Osteoblast (primary cell): ENCODE data around the gene LIPJ. TPM values are rescaled to one million over a fixed set of nuclear protein-coding genes. Genes with fewer than 3 reads are reported as not detected.

Experiments
- DNase-seq: peaks from one replicate; pipeline ENCODE4 v3.0.0; 2011; ENCODE audit warnings: low spot score, mixed read lengths; ENCODE audit not compliant: insufficient read length; ENCODE audit errors: missing footprints
- H2AFZ ChIP-seq: 2 replicates; pipeline ENCODE4 v1.6.0; 2011; ENCODE audit warnings: mild to moderate bottlenecking, low read length
- H3K27ac ChIP-seq: 2 replicates; pipeline ENCODE4 v1.5.1; 2011; ENCODE audit warnings: mild to moderate bottlenecking, low read depth, low read length, moderate library complexity
- H3K27me3 ChIP-seq: 2 replicates; pipeline ENCODE4 v1.6.0; 2012; ENCODE audit warnings: mild to moderate bottlenecking, control low read depth, inconsistent platforms, low read length, moderate library complexity; ENCODE audit not compliant: insufficient read depth
- H3K36me3 ChIP-seq: 2 replicates; pipeline ENCODE4 v1.5.1; 2011; ENCODE audit warnings: mild to moderate bottlenecking, low read length, control low read depth, moderate library complexity; ENCODE audit not compliant: insufficient read depth
- H3K4me1 ChIP-seq: 2 replicates; pipeline ENCODE4 v1.5.1; 2011; ENCODE audit warnings: mild to moderate bottlenecking, low read length, control low read depth, moderate library complexity; ENCODE audit not compliant: insufficient read depth
- H3K4me2 ChIP-seq: 2 replicates; pipeline ENCODE4 v1.6.0; 2011; ENCODE audit warnings: mild to moderate bottlenecking, low read length; ENCODE audit not compliant: insufficient read depth
- H3K4me3 ChIP-seq: fragments of 200-600 bp; sonication (generic); 3 replicates; pipeline ENCODE4 v1.5.1; 2012; ENCODE audit warnings: mild to moderate bottlenecking, low read length, inconsistent platforms; ENCODE audit not compliant: insufficient read depth
- H3K79me2 ChIP-seq: 2 replicates; pipeline ENCODE4 v1.6.0; 2012; ENCODE audit warnings: mild to moderate bottlenecking, low read length, control low read depth, inconsistent platforms; ENCODE audit not compliant: insufficient read depth
- H3K9me3 ChIP-seq: 2 replicates; pipeline ENCODE4 v1.5.1; 2011; ENCODE audit warnings: low read depth, low read length, control low read depth
- H4K20me1 ChIP-seq: 2 replicates; pipeline ENCODE4 v1.6.0; 2012; ENCODE audit warnings: mild to moderate bottlenecking, low read length, control low read depth; ENCODE audit not compliant: insufficient read depth
- CTCF ChIP-seq: IDR thresholded peaks from 2 replicates; pipeline ENCODE4 v1.5.1; 2011; ENCODE audit warnings: mild to moderate bottlenecking, low read depth, low read length, moderate library complexity; ENCODE audit errors: extremely low read depth
- total RNA-seq: library from RNA; depleted of rRNA; stranded (reverse); fragments of >200 nt; gene quantifications from 2 replicates; pipeline ENCODE4 v1.2.3, GENCODE V29; 2012

Gene LIPJ
- total RNA-seq, 1 donor, result under 0.01 TPM

DNA sequence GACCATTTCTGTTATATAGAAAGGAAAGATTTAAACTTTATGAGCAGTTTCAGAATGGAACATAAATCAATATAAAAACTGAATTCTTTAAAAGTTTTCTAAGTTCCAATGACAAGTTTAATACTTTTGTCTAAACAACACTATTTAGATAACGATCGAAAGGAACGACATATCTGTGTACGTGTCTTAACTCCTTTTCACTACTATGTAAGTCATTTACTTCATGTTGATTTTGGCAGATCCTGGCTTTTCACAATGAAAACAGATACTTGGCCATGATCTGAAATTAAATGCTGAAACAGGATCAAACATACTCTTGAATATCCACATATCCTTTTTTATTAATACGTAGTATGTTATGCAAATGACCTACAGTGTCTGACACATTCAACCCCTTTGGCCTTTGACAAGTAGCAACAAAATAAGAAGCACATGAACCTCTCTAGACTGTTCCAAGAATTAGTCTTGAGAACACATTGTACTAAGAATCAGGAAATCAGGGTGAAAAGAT lies 45.4 kb upstream of the LIPJ start:
- H4K20me1 ChIP-seq, result no peaks in the 10 kb centered on the region
- H3K27ac ChIP-seq, result no peak overlapping the region
- no peak overlapping the region for H3K4me3 ChIP-seq
- no peaks in the 10 kb centered on the region for H3K4me1 ChIP-seq
- no peaks in the 10 kb centered on the region for H3K79me2 ChIP-seq
- no peak overlapping the region for H2AFZ ChIP-seq
- no peak for DNase-seq
- no peak for TF ChIP-seq CTCF
- no peaks in the 10 kb centered on the region for H3K9me3 ChIP-seq
- no peak overlapping the region for H3K4me2 ChIP-seq
- H3K27me3 ChIP-seq, result no peaks in the 10 kb centered on the region
- H3K36me3 ChIP-seq, result no peaks in the 10 kb centered on the region

GRCh38 chr10:88542522-88542921 lies 44.0 kb upstream of the LIPJ start:
- Histone ChIP-seq H3K79me2 (no peaks in the 10 kb centered on the region), H4K20me1 (no peaks in the 10 kb centered on the region), H3K36me3 (no peaks in the 10 kb centered on the region), H3K27ac (no peak overlapping the region), H2AFZ (no peak overlapping the region), H3K27me3 (no peaks in the 10 kb centered on the region), H3K4me2 (no peak overlapping the region), H3K9me3 (no peaks in the 10 kb centered on the region), H3K4me3 (no peak overlapping the region), H3K4me1 (no peaks in the 10 kb centered on the region)
- TF ChIP-seq CTCF, result no peak
- DNase-seq, result no peak

DNA sequence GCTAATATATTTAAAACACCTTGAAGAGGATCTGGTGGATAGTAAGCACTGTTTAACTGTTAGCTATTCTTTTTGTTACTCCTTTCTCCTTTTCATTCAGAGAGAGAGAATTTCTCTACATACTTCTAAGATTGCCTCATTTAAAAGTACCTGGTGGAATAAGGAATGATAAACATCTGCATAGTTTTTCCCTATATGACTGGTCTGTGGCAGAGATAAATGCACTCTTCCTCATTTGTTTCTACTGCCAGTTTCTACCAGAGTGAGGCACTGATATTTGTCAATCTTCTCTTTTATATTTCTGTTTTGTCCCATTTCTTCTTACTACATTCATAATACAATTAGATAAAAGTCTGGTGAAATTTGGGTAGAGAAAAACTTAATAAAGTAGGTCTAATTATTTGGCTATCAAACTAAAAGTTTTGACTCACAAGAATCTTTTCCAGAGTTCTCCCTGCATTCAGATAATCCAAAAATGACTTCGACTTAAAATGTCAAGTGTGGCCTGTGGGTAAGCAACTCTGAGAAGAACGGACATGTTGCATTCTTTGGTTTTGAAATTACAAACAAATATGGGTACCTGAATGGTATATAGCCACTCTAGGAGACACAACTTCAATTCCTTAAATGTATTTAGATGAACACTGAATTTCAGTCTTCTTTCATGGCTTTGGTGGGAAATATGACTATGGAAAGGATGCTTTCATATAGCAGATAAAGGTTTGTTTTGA lies 42.3 kb upstream of the LIPJ start:
- TF ChIP-seq CTCF, result no peak
- Histone ChIP-seq H4K20me1 (no peaks in the 10 kb centered on the region), H3K27me3 (no peaks in the 10 kb centered on the region), H3K4me1 (no peaks in the 10 kb centered on the region), H3K36me3 (no peaks in the 10 kb centered on the region), H3K9me3 (no peaks in the 10 kb centered on the region), H2AFZ (no peak overlapping the region), H3K4me2 (no peak overlapping the region), H3K79me2 (no peaks in the 10 kb centered on the region), H3K27ac (no peak overlapping the region), H3K4me3 (no peak overlapping the region)
- DNase-seq, result no peak

GRCh38 chr10:88545359-88545758 lies 41.2 kb upstream of the LIPJ start:
- TF ChIP-seq CTCF, result no peak
- H3K27me3 ChIP-seq, result no peaks in the 10 kb centered on the region
- no peak overlapping the region for H3K4me3 ChIP-seq
- no peak overlapping the region for H2AFZ ChIP-seq
- no peak overlapping the region for H3K27ac ChIP-seq
- H3K79me2 ChIP-seq, result no peaks in the 10 kb centered on the region
- H3K9me3 ChIP-seq, result no peaks in the 10 kb centered on the region
- H3K36me3 ChIP-seq, result no peaks in the 10 kb centered on the region
- no peak for DNase-seq
- H3K4me2 ChIP-seq, result no peak overlapping the region
- H3K4me1 ChIP-seq, result no peaks in the 10 kb centered on the region
- no peaks in the 10 kb centered on the region for H4K20me1 ChIP-seq
